K562 (cell line): ENCODE results near the gene TMEM205. TPM values are rescaled to one million over a fixed set of nuclear protein-coding genes. Genes with fewer than 3 reads are reported as not detected.

Source experiments
- ARID3A ChIP-seq: IDR thresholded peaks from 2 replicates; pipeline ENCODE4 v1.6.1; 2012; ENCODE audit warnings: low read depth, low read length, improper control_type of control experiment, borderline replicate concordance
- BCL6 ChIP-seq: fragments of 250-450 bp; sonication (Bioruptor Pico); IDR thresholded peaks from 2 replicates; pipeline ENCODE4 v1.4.0; 2020
- DEAF1 ChIP-seq: fragments of 450-650 bp; formaldehyde crosslinking; IDR thresholded peaks from 2 replicates; pipeline ENCODE4 v1.4.0; 2020; ENCODE audit warnings: mild to moderate bottlenecking, moderate library complexity
- HES1 ChIP-seq: fragments of 450-650 bp; IDR thresholded peaks from 2 replicates; pipeline ENCODE4 v1.6.1; 2016; ENCODE audit warnings: low read depth, mild to moderate bottlenecking, moderate library complexity
- HOMEZ ChIP-seq: fragments of 250-450 bp; sonication (Bioruptor Pico); IDR thresholded peaks from 2 replicates; pipeline ENCODE4 v1.4.0; 2020; ENCODE audit warnings: mild to moderate bottlenecking, moderate library complexity
- MED1 ChIP-seq: sonication (generic); formaldehyde crosslinking; IDR thresholded peaks from 2 replicates; pipeline ENCODE4 v1.8.1; 2023; ENCODE audit warnings: missing genetic modification reagents, borderline replicate concordance
- PHF20 ChIP-seq: fragments of 450-650 bp; IDR thresholded peaks from 2 replicates; pipeline ENCODE4 v1.6.1; 2018; ENCODE audit not compliant: partially characterized antibody
- POLR2G ChIP-seq: fragments of 200-400 bp; formaldehyde crosslinking; IDR thresholded peaks from 2 replicates; pipeline ENCODE4 v1.6.1; 2017; ENCODE audit warnings: low read depth, mild to moderate bottlenecking, antibody characterized with exemption, low read length, moderate library complexity
- RAD21 ChIP-seq, 2 experiments: fragments of 250-450 bp in 1 of 2; fragments of 450-650 bp in 1 of 2; sonication (Bioruptor Pico) in 1 of 2; formaldehyde crosslinking in 1 of 2; IDR thresholded peaks in 1 of 2; conservative IDR thresholded peaks in 1 of 2; 2 replicates each; pipeline versions ENCODE4 v1.4.0 to v1.8.0; 2020 to 2022; ENCODE audit warnings: mild to moderate bottlenecking in 2 of 2, moderate library complexity in 1 of 2
- UBTF ChIP-seq, 2 experiments: IDR thresholded peaks; 2 replicates each; pipeline ENCODE4 v1.6.1; 2012; ENCODE audit warnings: improper control_type of control experiment in 2 of 2, low read depth in 2 of 2, low read length in 2 of 2, borderline replicate concordance in 1 of 2
- ZBTB17 ChIP-seq: fragments of 450-650 bp; formaldehyde crosslinking; IDR thresholded peaks from 2 replicates; pipeline ENCODE4 v1.4.0; 2020; ENCODE audit warnings: mild to moderate bottlenecking
- ZBTB7A ChIP-seq: IDR thresholded peaks from 2 replicates; pipeline ENCODE4 v1.6.1; 2011; ENCODE audit warnings: low read depth, mild to moderate bottlenecking, low read length, moderate library complexity, borderline replicate concordance; ENCODE audit not compliant: control insufficient read depth
- ZNF75A ChIP-seq: fragments of 450-650 bp; formaldehyde crosslinking; IDR thresholded peaks from 2 replicates; pipeline ENCODE4 v1.4.0; 2020; ENCODE audit warnings: mild to moderate bottlenecking
- polyA plus RNA-seq, 8 experiments: library from polyadenylated mRNA; depleted of rRNA in 4 of 8; stranded (reverse) in 5 of 8; unstranded in 3 of 8; fragments of >200 nt; fragmentation: Nextera tagmentation in 2 of 8; fragmentation: Illumina TruSeq in 1 of 8; extraction: Ambion mirVana in 2 of 8; extraction: Trizol in 1 of 8; gene quantifications; 2 replicates each; pipeline versions ENCODE4 v1.2.1 to v1.2.3, GENCODE V29; 2011 to 2014; ENCODE audit warnings: inconsistent platforms in 1 of 8, missing spikeins in 1 of 8
- total RNA-seq, 7 experiments: library from RNA; depleted of rRNA in 6 of 7; stranded (reverse); fragments of >200 nt in 6 of 7; fragmentation: Illumina TruSeq in 2 of 7; extraction: Trizol in 2 of 7; gene quantifications; 2 replicates each; pipeline versions ENCODE4 v1.2.1 to v1.2.3, GENCODE V29; 2011 to 2021; ENCODE audit warnings: low replicate concordance in 1 of 7

Gene TMEM205
- total and polyA plus RNA-seq, 9 of the 15 experiments (the other 6 are each of a cell fraction or from before 2014, with no cell fraction given) = 21.3 to 81.5 (median 44.1) TPM

- TF ChIP-seq ZBTB7A = peak; percentile 43; the same call in 1 of the 2 replicates
- no peak for TF ChIP-seq MED1 (CRISPR knock-in tag)
- TF ChIP-seq ZNF75A (CRISPR knock-in tag) = peak; percentile 35; the same call in 1 of the 2 replicates
- TF ChIP-seq HOMEZ (CRISPR knock-in tag) = no peak
- peak; percentile 66 for TF ChIP-seq POLR2G
- 0 out of 2 replicates have a peak, but pooled peaks have one; percentile 5 for TF ChIP-seq ARID3A
- TF ChIP-seq DEAF1 (CRISPR knock-in tag) = 0 out of 2 replicates have a peak, but pooled peaks have one; percentile 8
- TF ChIP-seq UBTF (IDR thresholded peaks at IDR 0.05; ENCODE audit: borderline replicate concordance in 1 of 2, low read depth in 2 of 2, low read length in 2 of 2) = 0 out of 4 replicates have a peak, but pooled peaks of 1 of the 2 experiments have one; percentile 36
- no peak for TF ChIP-seq BCL6 (CRISPR knock-in tag)
- peak; percentile 22; the same call in 1 of the 2 replicates for TF ChIP-seq HES1
- peak; percentile 17 for TF ChIP-seq PHF20
- peak in 1 of 2 experiments; percentile 11; a peak in 2 of 4 replicates for TF ChIP-seq RAD21 (CRISPR knock-in tag; conservative IDR thresholded peaks at IDR 0.05 in 1 of 2, IDR thresholded peaks at IDR 0.05 in 1 of 2)
- 0 out of 2 replicates have a peak, but pooled peaks have one; percentile 52 for TF ChIP-seq ZBTB17 (CRISPR knock-in tag)
Observed at GRCh38 chr19:11375143-11375948, 29.3 kb upstream of the TMEM205 start (continued).
